H1 (cell line): ENCODE measurements around the gene CDH22. TPM values are rescaled to one million over a fixed set of nuclear protein-coding genes. Genes with fewer than 3 reads are reported as not detected.

Experiments
- EGR1 ChIP-seq: IDR thresholded peaks from 2 replicates; pipeline ENCODE4 v1.6.1; 2011; ENCODE audit warnings: low read depth, low read length, borderline replicate concordance
- KDM5A ChIP-seq: fragments of 200-600 bp; IDR thresholded peaks from 2 replicates; pipeline ENCODE4 v1.7.1; 2012; ENCODE audit warnings: mild to moderate bottlenecking, low read length, inconsistent platforms, mixed read lengths
- NRF1 ChIP-seq: IDR thresholded peaks from 2 replicates; pipeline ENCODE4 v1.6.1; 2011; ENCODE audit warnings: mild to moderate bottlenecking, low read depth, low read length, improper control_type of control experiment
- RFX5 ChIP-seq: IDR thresholded peaks from 2 replicates; pipeline ENCODE4 v1.6.1; 2011; ENCODE audit warnings: low read depth, low read length, improper control_type of control experiment, borderline replicate concordance
- RNF2 ChIP-seq: fragments of 200-900, 300-1000 bp; sonication (generic); IDR thresholded peaks from 2 replicates; pipeline ENCODE4 v1.7.1; 2016; ENCODE audit warnings: borderline replicate concordance, low read depth, mild to moderate bottlenecking, antibody characterized with exemption, low read length; ENCODE audit not compliant: poor library complexity, severe bottlenecking; ENCODE audit errors: missing control alignments
- TAF7 ChIP-seq: optimal IDR thresholded peaks from 2 replicates; pipeline ENCODE3; 2011; ENCODE audit warnings: low read depth, mild to moderate bottlenecking, inconsistent platforms, low read length, moderate library complexity, borderline replicate concordance
- ZNF274 ChIP-seq: IDR thresholded peaks from 2 replicates; pipeline ENCODE4 v1.7.0; 2012; ENCODE audit warnings: low read length, borderline replicate concordance; ENCODE audit errors: extremely low read depth
- polyA plus RNA-seq, 7 experiments: library from polyadenylated mRNA; depleted of rRNA in 3 of 7; stranded (reverse) in 5 of 7; unstranded in 2 of 7; fragments of >200 nt in 5 of 7; fragments of 200-250 nt in 2 of 7; gene quantifications; 1 replicate in 5 of 7; 2 replicates in 1 of 7; 4 replicates in 1 of 7; pipeline versions ENCODE4 v1.2.1 to v1.2.3, GENCODE V29; 2011 to 2013; ENCODE audit warnings: missing spikeins in 2 of 7, mixed read lengths in 2 of 7
- total RNA-seq: library from RNA; stranded (reverse); fragmentation: NEBNext Ultra II Directional; extraction: Animal tissue kit (Norgen Biotek cat#: 25700); gene quantifications from 2 replicates; pipeline ENCODE4 v1.2.1, GENCODE V29; 2021
- TF ChIP-seq, protein P1 (sequence below): IDR thresholded peaks from 2 replicates; pipeline ENCODE4 v1.6.1; 2011; ENCODE audit warnings: low read length, improper control_type of control experiment

Gene CDH22
- total and polyA plus RNA-seq, 2 of the 8 experiments (the other 6 are each of a cell fraction or from before 2014, with no cell fraction given), result 0.35 to 0.39 TPM

DNA sequence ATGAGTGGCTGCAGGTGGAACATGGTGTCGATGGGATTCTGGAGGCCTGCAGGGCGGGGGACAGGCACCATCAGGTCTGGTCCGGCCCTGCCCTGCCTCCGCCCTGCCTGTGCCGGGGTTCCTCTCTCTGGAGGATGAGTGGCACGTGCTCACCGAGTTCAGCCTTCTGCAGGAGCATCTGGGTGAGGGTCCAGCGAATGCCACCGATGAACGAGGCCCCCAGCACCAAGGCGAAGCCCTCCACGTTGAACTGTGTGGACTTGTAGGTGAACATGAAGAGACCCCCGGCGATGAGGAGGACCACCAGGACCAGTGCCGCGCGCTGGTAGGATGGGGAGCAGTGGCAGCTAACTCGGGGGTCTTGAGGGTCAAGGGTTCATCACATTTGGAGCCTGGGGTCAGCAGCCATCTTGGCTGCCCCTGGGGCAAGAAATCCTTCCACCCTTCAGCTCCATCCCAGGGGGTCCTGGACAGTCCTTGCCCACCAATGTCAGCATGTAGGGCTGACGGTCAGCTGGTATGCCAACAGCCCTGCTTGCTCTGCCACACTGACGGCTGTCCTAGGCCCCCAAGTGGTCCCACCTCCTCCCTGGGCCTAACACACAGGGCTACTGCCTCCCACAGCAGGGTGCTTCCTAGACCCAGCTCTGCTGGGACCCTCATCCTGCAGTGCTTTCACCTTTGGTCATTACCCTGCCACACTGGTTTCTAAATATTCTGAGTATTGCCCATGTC lies 46.8 kb upstream of the CDH22 start (continued):
- no peak for TF ChIP-seq TAF7
- TF ChIP-seq RFX5, result no peak
- no peak for TF ChIP-seq NRF1
- TF ChIP-seq, protein P1, sequence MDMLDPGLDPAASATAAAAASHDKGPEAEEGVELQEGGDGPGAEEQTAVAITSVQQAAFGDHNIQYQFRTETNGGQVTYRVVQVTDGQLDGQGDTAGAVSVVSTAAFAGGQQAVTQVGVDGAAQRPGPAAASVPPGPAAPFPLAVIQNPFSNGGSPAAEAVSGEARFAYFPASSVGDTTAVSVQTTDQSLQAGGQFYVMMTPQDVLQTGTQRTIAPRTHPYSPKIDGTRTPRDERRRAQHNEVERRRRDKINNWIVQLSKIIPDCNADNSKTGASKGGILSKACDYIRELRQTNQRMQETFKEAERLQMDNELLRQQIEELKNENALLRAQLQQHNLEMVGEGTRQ, result no peak
- no peak for TF ChIP-seq ZNF274
- no peak for TF ChIP-seq EGR1
- TF ChIP-seq KDM5A, result no peak
- TF ChIP-seq RNF2, result no peak
